Measurements from ENCODE around the gene MYH14.
A peak's percentile ranks its signal among the peaks of the same experiment; 100 is the strongest.
"Not testable (repeated sequence)": the region's sequence is repeated elsewhere in the genome, so short reads cannot be mapped to it uniquely, and the experiment has no call there.

Gene MYH14

DNA sequence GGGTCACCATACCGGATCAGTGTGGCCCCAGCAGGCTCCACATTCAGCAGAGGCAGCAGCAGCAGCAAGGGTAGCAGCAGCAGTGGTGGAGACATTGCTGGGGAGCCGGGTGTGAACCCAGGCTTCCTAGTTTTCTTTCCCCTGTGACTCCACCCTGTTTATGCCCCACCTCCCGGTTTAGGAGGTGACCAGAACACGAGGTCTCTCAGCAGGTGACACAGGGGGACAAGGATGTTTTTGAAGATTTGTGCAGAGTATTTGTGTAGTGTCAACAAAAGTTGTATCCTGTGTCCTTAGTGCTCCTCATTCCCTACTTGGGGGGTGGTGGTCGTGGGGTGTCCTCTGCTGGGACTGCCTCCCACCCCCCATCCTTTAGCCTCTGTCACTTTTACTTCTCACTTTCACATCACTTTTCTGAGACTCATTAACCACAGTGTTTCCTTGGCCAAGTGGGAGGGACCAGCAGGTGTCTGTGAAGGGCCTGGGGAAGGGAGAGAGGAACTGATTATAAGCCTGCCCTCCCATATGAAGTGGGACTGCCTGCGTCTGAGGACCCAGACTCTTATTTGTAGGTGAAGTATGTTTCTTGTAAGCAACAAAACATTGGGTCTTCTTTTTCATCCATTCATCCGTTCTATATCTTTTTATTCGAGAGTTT lies 141.4 kb downstream of the MYH14 start:
- peak in 2 of 10 donors; percentile 29 to 46 for DNase-seq
- intact Hi-C loops (cut with DNase I) = no loop called here

GRCh38 chr19:50347089-50347581 lies 143.7 kb downstream of the MYH14 start:
- peak in 2 of 10 donors; percentile 56 to 69 for DNase-seq
- intact Hi-C loops (cut with DNase I) = not testable (repeated sequence)

DNA sequence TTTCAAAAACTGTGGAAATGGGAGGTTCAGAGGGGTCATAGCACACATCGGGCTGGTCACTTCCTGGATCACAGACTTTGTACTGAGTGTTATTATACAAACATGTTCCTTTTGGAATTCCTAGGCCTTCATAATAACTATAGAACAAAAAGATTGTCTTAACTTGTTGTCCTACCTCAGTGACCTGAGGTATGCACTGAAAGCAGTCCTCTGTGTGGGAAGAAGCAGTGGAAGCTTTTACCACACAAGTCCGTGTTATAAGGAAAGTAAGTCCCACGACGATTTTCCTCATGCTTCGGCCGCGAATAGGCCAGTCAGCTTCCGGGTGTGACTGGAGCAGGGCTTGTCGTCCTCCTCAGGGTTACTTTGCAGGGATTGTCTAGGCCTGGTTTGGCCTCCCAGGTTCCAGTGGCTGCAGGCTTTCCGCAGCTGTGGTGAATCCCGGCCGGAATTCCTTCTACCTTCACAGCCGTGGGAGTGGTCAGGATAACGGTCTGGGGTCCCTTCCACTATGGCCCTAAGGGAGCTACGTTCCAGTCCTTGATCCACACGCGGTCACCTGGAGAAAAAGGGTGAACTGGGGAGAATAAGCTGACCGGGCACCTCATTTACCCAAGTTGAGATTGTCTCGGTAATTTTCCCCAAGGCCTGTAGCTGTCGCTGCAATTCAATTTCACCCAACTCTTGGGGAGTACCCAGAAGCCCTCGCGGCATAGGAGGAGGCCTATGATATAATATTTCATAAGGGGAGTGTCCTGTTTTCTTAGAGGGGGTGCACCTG lies 146.0 kb downstream of the MYH14 start:
- peak in 2 of 10 donors; percentile 36 to 48 for DNase-seq
- intact Hi-C loops (cut with DNase I) = no loop called here

DNA sequence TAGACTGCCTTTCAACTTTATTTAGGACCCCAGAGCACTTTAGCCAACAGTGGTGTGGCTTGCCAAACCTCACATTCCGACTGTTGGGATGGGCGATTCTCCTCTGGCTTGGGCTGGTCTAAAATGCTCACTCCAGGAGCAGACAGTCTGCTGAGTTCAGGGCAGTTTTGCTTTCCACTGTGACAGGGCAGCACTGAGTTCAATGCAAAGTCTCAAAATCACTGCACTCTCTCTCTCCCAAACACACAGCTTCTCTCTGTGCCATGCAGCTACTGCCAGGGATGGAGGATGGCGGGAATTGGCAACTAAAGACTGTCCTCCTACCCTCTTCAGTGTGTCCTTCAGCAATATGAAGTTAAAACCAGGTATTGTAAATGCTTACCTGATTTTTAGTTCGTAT lies 148.8 kb downstream of the MYH14 start:
- intact Hi-C loops (cut with DNase I) = no loop called here
- DNase-seq = peak in 1 of 10 donors; percentile 5

GRCh38 chr19:50353487-50353880 lies 150.1 kb downstream of the MYH14 start:
- DNase-seq = peak in 2 of 10 donors; percentile 47 to 57
- intact Hi-C loops (cut with DNase I) = not testable (repeated sequence)

- intact Hi-C loops (cut with DNase I) = no loop called here
- peak in 2 of 10 donors; percentile 47 to 59 for DNase-seq
Measured at GRCh38 chr19:50356691-50357177, 153.3 kb downstream of the MYH14 start.

DNA sequence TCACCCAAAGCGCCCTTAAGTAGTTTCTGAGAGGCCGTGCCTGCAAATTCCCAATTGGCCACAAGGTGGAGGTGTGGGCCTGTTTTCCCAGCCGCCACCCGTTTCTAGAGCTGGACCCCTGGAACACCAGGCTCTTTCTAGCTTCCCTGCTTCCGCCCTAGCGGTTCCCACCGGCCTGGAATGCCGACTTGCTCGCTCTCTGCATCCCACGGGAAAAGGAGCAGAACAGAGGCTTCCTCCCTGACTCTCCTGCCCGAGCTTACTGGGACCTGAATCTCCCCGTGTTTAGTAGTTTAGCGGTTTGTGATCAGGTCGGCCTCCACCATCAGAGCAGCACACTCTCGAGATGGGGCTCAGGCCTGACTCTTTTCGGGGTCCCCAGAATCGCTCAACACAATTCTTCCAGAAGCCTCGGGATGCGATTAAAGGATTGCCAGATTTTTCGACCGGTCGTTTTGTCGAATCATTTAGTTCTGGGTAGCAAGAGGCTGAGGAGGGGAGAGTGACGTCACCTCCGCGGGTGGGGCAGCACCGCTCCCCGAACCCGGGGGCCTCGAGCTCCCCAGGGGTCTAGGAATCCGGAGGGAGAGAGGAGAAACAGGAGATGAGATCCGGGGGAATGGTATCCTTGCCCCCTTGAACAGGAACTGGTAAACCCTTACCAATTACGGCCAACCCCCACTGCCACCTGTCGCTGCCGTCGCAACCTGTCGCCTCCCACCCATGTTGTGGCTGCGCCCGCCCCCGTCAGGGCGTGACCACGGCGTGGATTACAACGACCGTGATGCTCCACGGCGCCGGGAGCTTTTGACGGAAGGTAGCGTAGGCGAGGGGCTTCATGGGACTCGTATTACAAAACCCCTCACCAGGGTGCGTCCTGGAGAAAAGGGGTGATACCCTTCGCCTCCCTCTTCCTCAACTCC lies 154.0 kb downstream of the MYH14 start:
- intact Hi-C loops (cut with DNase I) = no loop called here
- peak; percentile 68 to 97 (median 86) for DNase-seq

- DNase-seq = peak in 9 of 10 donors; percentile 38 to 94 (median 60)
- intact Hi-C loops (cut with DNase I) = no loop called here
Measured at GRCh38 chr19:50358483-50359327, 155.3 kb downstream of the MYH14 start.

DNA sequence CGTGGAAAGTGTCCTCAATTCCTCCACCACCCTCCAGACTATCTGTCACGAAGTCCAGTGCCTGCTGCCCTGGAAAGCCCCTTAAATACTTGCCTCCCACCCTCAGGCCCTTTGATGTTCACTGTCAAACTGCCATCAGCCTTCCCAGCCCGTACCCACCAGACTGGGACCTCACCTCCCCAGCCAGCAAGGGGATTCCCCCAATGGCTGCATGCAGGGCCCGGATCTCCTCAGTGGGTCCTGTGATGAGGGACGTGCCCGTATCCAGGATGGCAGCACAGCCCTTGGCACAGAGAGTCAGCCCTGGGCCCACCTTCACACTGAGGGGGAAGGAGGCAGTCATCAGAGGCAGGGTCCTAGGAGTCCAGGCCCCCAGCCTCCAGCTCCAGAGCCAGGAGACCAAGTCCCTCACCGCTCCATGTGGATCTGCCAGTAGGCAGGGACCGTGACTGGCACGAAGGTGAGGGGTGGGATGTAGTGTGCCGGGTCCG lies 156.0 kb downstream of the MYH14 start:
- intact Hi-C loops (cut with DNase I) = no loop called here
- DNase-seq = peak in 2 of 10 donors; percentile 63 to 69
